ENCODE results near the gene TTC33.

GRCh38 chr5:40484495-40484894 lies 271.3 kb downstream of the TTC33 start:
- TF ChIP-seq CTCF (IDR thresholded peaks at IDR 0.05) (no peak), EZH2 (IDR thresholded peaks at IDR 0.05) (no peak)
